H1 (cell line): ENCODE results near the gene APBB3. TPM values are rescaled to one million over a fixed set of nuclear protein-coding genes. Genes with fewer than 3 reads are reported as not detected.

Experiments used
- CTCF ChIA-PET: fragments of 300-600 bp; sonication (Branson Sonifier 250); formaldehyde crosslinking; loops from one replicate; lab custom pipeline; 2021; ENCODE audit not compliant: partially characterized antibody; lab: Charles Lee
- POLR2A ChIA-PET: fragments of 300-600 bp; sonication (Branson Sonifier 250); formaldehyde crosslinking; loops from one replicate; lab custom pipeline; 2021; ENCODE audit warnings: inconsistent platforms; ENCODE audit not compliant: partially characterized antibody; lab: Charles Lee
- DNase-seq, 2 experiments: peaks; one replicate each; pipeline versions ENCODE4 v3.0.0 to v3.0.0-alpha.2; 2010 to 2022; ENCODE audit warnings: low spot score in 2 of 2, low read depth in 1 of 2, mixed read lengths in 1 of 2
- FAIRE-seq: peaks from 2 replicates; lab custom pipeline; 2011; peaks lifted over from hg19 to GRCh38; lab: Jason Lieb, UNC
- H2AFZ ChIP-seq: 2 replicates; pipeline ENCODE4 v1.8.1; 2012; ENCODE audit warnings: low read length, inconsistent platforms
- H2AK5ac ChIP-seq: 2 replicates; pipeline ENCODE4 v1.6.1; 2013; ENCODE audit warnings: low read depth, low read length
- H2BK120ac ChIP-seq: replicated peaks from 2 replicates; pipeline ENCODE3; 2013; ENCODE audit warnings: low read depth, low read length, inconsistent platforms
- H2BK12ac ChIP-seq: 2 replicates; pipeline ENCODE4 v1.6.1; 2013; ENCODE audit warnings: low read depth, low read length
- H2BK15ac ChIP-seq: 2 replicates; pipeline ENCODE4 v1.6.1; 2013; ENCODE audit warnings: low read length
- H2BK20ac ChIP-seq: 2 replicates; pipeline ENCODE4 v1.6.1; 2013; ENCODE audit warnings: low read length
- H2BK5ac ChIP-seq: 2 replicates; pipeline ENCODE4 v1.6.1; 2013; ENCODE audit warnings: low read depth, low read length
- H3K14ac ChIP-seq: 2 replicates; pipeline ENCODE4 v1.6.1; 2013; ENCODE audit warnings: inconsistent platforms; ENCODE audit not compliant: insufficient read length
- H3K18ac ChIP-seq: 2 replicates; pipeline ENCODE4 v1.6.1; 2013; ENCODE audit warnings: low read length; ENCODE audit errors: extremely low read depth
- H3K23ac ChIP-seq: 2 replicates; pipeline ENCODE4 v1.6.1; 2013; ENCODE audit warnings: inconsistent platforms; ENCODE audit not compliant: insufficient read length
- H3K23me2 ChIP-seq: 2 replicates; pipeline ENCODE4 v1.6.1; 2013; ENCODE audit warnings: low read depth, low read length
- H3K27ac ChIP-seq: 2 replicates; pipeline ENCODE4 v1.6.1; 2011; ENCODE audit warnings: low read depth, low read length, inconsistent platforms
- H3K27me3 ChIP-seq, 4 experiments: replicated peaks in 1 of 4; 1 replicate in 1 of 4; 2 replicates in 3 of 4; pipeline versions ENCODE4 v1.6.1 to v1.8.1; 2011 to 2013; ENCODE audit warnings: low read length in 3 of 4, mild to moderate bottlenecking in 3 of 4, inconsistent platforms in 2 of 4, mixed read lengths in 2 of 4, moderate library complexity in 1 of 4; ENCODE audit not compliant: control insufficient read depth in 3 of 4, insufficient read depth in 3 of 4; ENCODE audit errors: extremely low read depth in 1 of 4
- H3K36me3 ChIP-seq, 4 experiments: 2 replicates each; pipeline versions ENCODE4 v1.6.1 to v1.8.1; 2011 to 2013; ENCODE audit warnings: mild to moderate bottlenecking in 4 of 4, low read length in 3 of 4, moderate library complexity in 2 of 4, control low read depth in 1 of 4, inconsistent platforms in 1 of 4; ENCODE audit not compliant: insufficient read depth in 4 of 4, control insufficient read depth in 2 of 4
- H3K4ac ChIP-seq: replicated peaks from 2 replicates; pipeline ENCODE3; 2013; ENCODE audit warnings: low read length, low read depth, mixed read lengths, inconsistent platforms; ENCODE audit not compliant: insufficient read length
- H3K4me1 ChIP-seq, 4 experiments: replicated peaks in 1 of 4; 1 replicate in 1 of 4; 2 replicates in 3 of 4; pipeline versions ENCODE4 v1.6.1 to v1.8.1; 2011 to 2013; ENCODE audit warnings: low read length in 3 of 4, inconsistent platforms in 2 of 4, mixed read lengths in 1 of 4; ENCODE audit not compliant: insufficient read depth in 4 of 4, control insufficient read depth in 3 of 4
- H3K4me2 ChIP-seq, 2 experiments: 2 replicates each; pipeline versions ENCODE4 v1.6.1 to v1.8.1; 2011 to 2013; ENCODE audit warnings: low read depth in 2 of 2, low read length in 2 of 2, control low read depth in 1 of 2, inconsistent platforms in 1 of 2, mild to moderate bottlenecking in 1 of 2; ENCODE audit not compliant: insufficient read depth in 1 of 2
- H3K4me3 ChIP-seq, 4 experiments: fragments of 200-600, 300-600 bp in 1 of 4; sonication (generic), shearing (Covaris generic), sonication (Bioruptor Twin) in 1 of 4; 2 replicates each; pipeline versions ENCODE4 v1.5.1 to v1.8.1; 2011 to 2016; ENCODE audit warnings: low read length in 4 of 4, low read depth in 3 of 4, control low read depth in 2 of 4, inconsistent platforms in 2 of 4, mild to moderate bottlenecking in 2 of 4, mixed read lengths in 1 of 4, moderate library complexity in 1 of 4; ENCODE audit not compliant: insufficient read depth in 2 of 4; ENCODE audit errors: extremely low read depth in 1 of 4
- H3K56ac ChIP-seq: replicated peaks from 2 replicates; pipeline ENCODE3; 2013; ENCODE audit warnings: low read depth, mild to moderate bottlenecking, mixed read lengths, low read length, inconsistent platforms; ENCODE audit not compliant: insufficient read length
- H3K79me1 ChIP-seq: 2 replicates; pipeline ENCODE4 v1.6.1; 2013; ENCODE audit warnings: low read depth, low read length, control low read depth
- H3K79me2 ChIP-seq, 2 experiments: 2 replicates each; pipeline versions ENCODE4 v1.6.1 to v1.8.1; 2012 to 2013; ENCODE audit warnings: low read length in 2 of 2, mild to moderate bottlenecking in 2 of 2, inconsistent platforms in 1 of 2; ENCODE audit not compliant: insufficient read depth in 2 of 2, control insufficient read depth in 1 of 2
- H3K9ac ChIP-seq, 4 experiments: replicated peaks in 1 of 4; 1 replicate in 1 of 4; 2 replicates in 3 of 4; pipeline versions ENCODE4 v1.6.1 to v1.8.1; 2011 to 2013; ENCODE audit warnings: low read depth in 3 of 4, low read length in 3 of 4, control low read depth in 2 of 4, mild to moderate bottlenecking in 2 of 4, moderate library complexity in 2 of 4, inconsistent platforms in 1 of 4; ENCODE audit errors: extremely low read depth in 1 of 4
- H3K9me3 ChIP-seq, 2 experiments: 2 replicates each; pipeline versions ENCODE4 v1.6.1 to v1.8.1; 2012 to 2013; ENCODE audit warnings: mild to moderate bottlenecking in 2 of 2, moderate library complexity in 2 of 2, control low read depth in 1 of 2, inconsistent platforms in 1 of 2, low read depth in 1 of 2, low read length in 1 of 2, mixed read lengths in 1 of 2; ENCODE audit not compliant: insufficient read depth in 2 of 2
- H4K20me1 ChIP-seq, 2 experiments: replicated peaks in 1 of 2; 2 replicates each; pipeline versions ENCODE3 to v1.8.1; 2011 to 2013; ENCODE audit warnings: inconsistent platforms in 2 of 2, low read length in 2 of 2, mild to moderate bottlenecking in 1 of 2; ENCODE audit not compliant: insufficient read depth in 2 of 2, control insufficient read depth in 1 of 2
- H4K5ac ChIP-seq: 2 replicates; pipeline ENCODE4 v1.6.1; 2013; ENCODE audit warnings: low read length, low read depth, mixed read lengths, inconsistent platforms; ENCODE audit not compliant: insufficient read length
- H4K8ac ChIP-seq: 2 replicates; pipeline ENCODE4 v1.8.0; 2013; ENCODE audit warnings: mild to moderate bottlenecking, moderate library complexity, low read length, inconsistent platforms; ENCODE audit not compliant: insufficient read depth; ENCODE audit errors: extremely low read depth
- H4K91ac ChIP-seq: replicated peaks from 2 replicates; pipeline ENCODE3; 2013; ENCODE audit warnings: low read length, mixed read lengths, inconsistent platforms; ENCODE audit not compliant: insufficient read length
- CBX8 ChIP-seq: fragments of 300-800, 300-1000 bp; sonication (generic); IDR thresholded peaks from 2 replicates; pipeline ENCODE4 v1.7.1; 2016; ENCODE audit warnings: low read depth, low read length, borderline replicate concordance
- TEAD4 ChIP-seq: IDR thresholded peaks from 2 replicates; pipeline ENCODE4 v1.6.1; 2012; ENCODE audit warnings: low read depth, low read length, inconsistent platforms, mixed read lengths
- whole genome bisulfite sequencing, 2 experiments: shearing (Covaris generic) in 1 of 2; methylation state at CpG; one replicate each; pipeline versions ENCODE4 v1.1.6 to v1.1.7; 2013 to 2015; ENCODE audit warnings: low lambda C conversion rate in 2 of 2, mixed read lengths in 2 of 2, inconsistent platforms in 1 of 2, low coverage in 1 of 2, missing lambda C conversion rate in 1 of 2; ENCODE audit not compliant: insufficient replicate concordance in 2 of 2, insufficient coverage in 1 of 2, insufficient read length in 1 of 2; ENCODE audit errors: extremely low coverage in 1 of 2, missing lambda C conversion rate in 1 of 2; 5-methylcytosine and 5-hydroxymethylcytosine counted together
- polyA plus RNA-seq, 7 experiments: library from polyadenylated mRNA; depleted of rRNA in 3 of 7; stranded (reverse) in 5 of 7; unstranded in 2 of 7; fragments of >200 nt in 5 of 7; fragments of 200-250 nt in 2 of 7; gene quantifications; 1 replicate in 5 of 7; 2 replicates in 1 of 7; 4 replicates in 1 of 7; pipeline versions ENCODE4 v1.2.1 to v1.2.3, GENCODE V29; 2011 to 2013; ENCODE audit warnings: missing spikeins in 2 of 7, mixed read lengths in 2 of 7
- total RNA-seq: library from RNA; stranded (reverse); fragmentation: NEBNext Ultra II Directional; extraction: Animal tissue kit (Norgen Biotek cat#: 25700); gene quantifications from 2 replicates; pipeline ENCODE4 v1.2.1, GENCODE V29; 2021

Gene APBB3
- total and polyA plus RNA-seq, 2 of the 8 experiments (the other 6 are each of a cell fraction or from before 2014, with no cell fraction given), result 16.0 to 21.9 TPM

- peaks cover 3 to 9% of the 10 kb centered on the region in 2 experiments; a peak in 3 of 4 replicates for H3K79me2 ChIP-seq
- H3K18ac ChIP-seq, result no peak overlapping the region
- H3K23me2 ChIP-seq, result peaks cover 13% of the 10 kb centered on the region
- no peak overlapping the region; the same call in 1 of the 2 replicates for H4K8ac ChIP-seq
- DNase-seq (no peak), FAIRE-seq (no peak)
- ChIA-PET POLR2A (interaction anchor here (0.7 to 10.0 kb wide), 3 partner anchors 11 to 22 kb away, joined by 3 to 94 read pairs (median 25); partner anchors contain the start of genes EIF4EBP3 and SRA1), CTCF (interaction anchor here (1.6 to 3.4 kb wide), 2 partner anchors 10 to 34 kb away, joined by 3 to 20 read pairs; no protein-coding TSS in a partner anchor)
- H3K4ac ChIP-seq, result no peak overlapping the region
- 91% methylated on average over 13 of the region's 13 CpGs; no CpG with 5 or more reads in 1 of the 2 experiments for WGBS, 2 experiments
- no peak overlapping the region for H2BK12ac ChIP-seq
- H2BK120ac ChIP-seq, result no peak overlapping the region
- no peak overlapping the region for H3K27ac ChIP-seq
- no peak overlapping the region for H3K14ac ChIP-seq
- H2BK15ac ChIP-seq, result no peak overlapping the region
- H2AFZ ChIP-seq, result no peak overlapping the region
- H3K79me1 ChIP-seq, result peaks cover 7% of the 10 kb centered on the region
- H3K27me3 ChIP-seq, result no peaks in the 10 kb centered on the region; a peak in 1 of 7 replicates
- no peak overlapping the region for H2BK5ac ChIP-seq
- H3K9me3 ChIP-seq, result no peaks in the 10 kb centered on the region
- H3K4me1 ChIP-seq, result peaks cover 0 to 11% (median 4%) of the 10 kb centered on the region in 4 experiments; a peak in 5 of 7 replicates
- no peak overlapping the region for H3K4me3 ChIP-seq
- no peak overlapping the region for H3K23ac ChIP-seq
- TF ChIP-seq CBX8 (no peak), TEAD4 (no peak)
- no peak overlapping the region for H4K91ac ChIP-seq
- no peak overlapping the region for H2AK5ac ChIP-seq
- no peak overlapping the region for H2BK20ac ChIP-seq
- no peak overlapping the region for H3K9ac ChIP-seq
- H4K20me1 ChIP-seq, result no peaks in the 10 kb centered on the region
- H3K4me2 ChIP-seq, result no peak overlapping the region
- H4K5ac ChIP-seq, result no peak overlapping the region
- H3K56ac ChIP-seq, result no peak overlapping the region
- H3K36me3 ChIP-seq, result peaks cover 0 to 18% (median 13%) of the 10 kb centered on the region in 4 experiments; a peak in 4 of 8 replicates
Observed at GRCh38 chr5:140567871-140568270, 3.5 kb upstream of the APBB3 start.
